GM19025 (cell line): ENCODE measurements around the gene CSNK1G3.

Experiments used
- ATAC-seq: cut with Tn5 transposase; IDR thresholded peaks from one replicate; pipeline ENCODE4 v1.9.1; 2021; ENCODE audit warnings: mild to moderate bottlenecking, low read depth, moderate library complexity; ENCODE audit not compliant: unreplicated experiment

The CSNK1G3 gene

DNA sequence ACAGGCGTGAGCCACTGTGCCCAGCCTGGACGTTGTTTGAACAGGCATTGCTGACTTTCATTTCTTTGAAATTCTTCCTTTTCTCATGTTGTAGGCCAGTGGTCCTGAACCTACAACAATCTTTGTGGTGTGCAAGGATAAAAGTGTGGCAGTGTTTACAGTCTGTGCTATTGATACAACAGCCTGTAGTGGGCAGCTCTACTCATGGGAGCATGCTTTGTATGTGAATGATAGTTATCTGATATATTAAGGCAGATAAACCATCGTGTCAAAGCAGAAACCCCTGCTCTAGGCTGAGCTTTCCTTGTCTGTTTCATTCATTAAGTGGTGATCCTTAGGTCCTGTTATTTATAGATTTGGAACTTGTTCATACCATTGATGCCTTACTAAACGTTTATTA, 42.6 kb downstream of the CSNK1G3 start:
- no peak for ATAC-seq

- ATAC-seq, result no peak
Observed at GRCh38 chr5:123557907-123558306, 45.9 kb downstream of the CSNK1G3 start.

GRCh38 chr5:123558762-123559433, 46.9 kb downstream of the CSNK1G3 start:
- no peak for ATAC-seq

GRCh38 chr5:123559434-123559775, 47.4 kb downstream of the CSNK1G3 start:
- ATAC-seq, result no peak

- ATAC-seq, result no peak
Observed at GRCh38 chr5:123561230-123561629, 49.3 kb downstream of the CSNK1G3 start.

GRCh38 chr5:123571927-123572326, 60.0 kb downstream of the CSNK1G3 start:
- ATAC-seq, result no peak

DNA sequence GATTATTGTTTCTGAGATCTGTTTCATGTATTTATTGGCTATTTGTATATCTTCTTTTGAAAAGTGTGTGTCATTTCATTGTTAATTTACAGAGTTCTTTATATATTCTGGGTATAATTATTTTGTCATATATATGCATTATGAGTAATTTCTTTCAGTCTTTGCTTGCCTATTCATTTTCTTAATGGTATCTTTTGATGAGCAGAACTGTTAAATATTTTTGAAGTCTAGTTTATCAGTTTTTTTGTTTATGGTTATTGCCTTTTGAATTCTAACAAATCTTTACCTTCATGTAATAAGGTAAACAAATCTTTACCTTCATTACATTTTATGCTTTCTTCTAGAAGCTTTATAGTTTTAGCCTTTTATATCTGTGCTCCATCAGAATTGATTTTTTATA, 66.4 kb downstream of the CSNK1G3 start:
- ATAC-seq, result no peak

DNA sequence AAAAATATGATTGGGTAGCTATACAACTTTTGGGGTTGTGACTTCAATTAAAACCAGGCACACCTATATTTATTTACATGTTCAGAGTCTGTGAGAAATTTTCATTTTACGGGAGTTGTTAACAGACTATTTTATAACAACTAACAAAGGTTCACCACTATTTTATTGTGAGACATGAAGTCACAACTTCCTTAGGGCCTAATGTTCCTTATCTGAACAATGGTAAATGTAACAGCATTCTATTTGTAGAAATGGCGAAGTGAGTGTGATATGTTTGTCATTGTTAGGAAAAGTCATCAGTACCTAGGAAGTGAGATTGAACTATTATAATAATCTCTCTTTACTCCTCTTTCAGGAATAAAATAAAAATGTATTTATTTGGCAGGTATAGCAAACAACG, 67.4 kb downstream of the CSNK1G3 start:
- ATAC-seq, result no peak

DNA sequence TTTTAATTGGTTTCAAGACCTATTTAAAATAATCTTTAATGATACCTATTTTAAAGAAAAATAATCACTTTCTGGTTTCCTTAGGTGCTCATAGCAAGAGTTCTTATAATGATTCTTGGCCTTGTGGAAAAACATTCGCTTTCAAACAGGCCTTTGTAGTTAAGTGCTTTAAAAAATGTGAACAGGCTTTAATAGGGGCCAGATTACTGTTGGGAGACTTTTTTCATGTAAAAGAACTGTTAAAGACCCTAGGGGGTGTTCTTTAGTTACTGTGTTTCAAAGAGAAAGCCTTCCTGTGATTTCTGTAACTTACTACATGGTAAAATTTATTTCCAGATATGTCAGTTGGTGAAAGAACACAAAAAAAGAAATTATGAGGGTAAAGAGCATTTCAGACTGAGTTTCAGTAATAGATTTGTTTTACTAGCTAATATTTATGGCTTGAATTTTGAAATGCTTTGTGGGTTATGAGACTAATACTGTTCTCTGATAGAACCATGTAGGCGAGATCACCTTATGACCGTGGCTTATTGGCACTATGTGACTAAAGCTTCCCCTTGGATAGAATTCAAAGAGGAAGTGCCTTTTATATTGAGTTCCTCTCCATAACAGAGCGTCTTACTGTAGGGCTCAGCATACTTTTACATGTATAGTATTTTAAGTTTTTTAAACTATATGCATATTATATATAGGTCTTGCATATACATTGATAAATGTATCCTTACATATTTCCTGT, 70.7 kb downstream of the CSNK1G3 start:
- no peak for ATAC-seq

DNA sequence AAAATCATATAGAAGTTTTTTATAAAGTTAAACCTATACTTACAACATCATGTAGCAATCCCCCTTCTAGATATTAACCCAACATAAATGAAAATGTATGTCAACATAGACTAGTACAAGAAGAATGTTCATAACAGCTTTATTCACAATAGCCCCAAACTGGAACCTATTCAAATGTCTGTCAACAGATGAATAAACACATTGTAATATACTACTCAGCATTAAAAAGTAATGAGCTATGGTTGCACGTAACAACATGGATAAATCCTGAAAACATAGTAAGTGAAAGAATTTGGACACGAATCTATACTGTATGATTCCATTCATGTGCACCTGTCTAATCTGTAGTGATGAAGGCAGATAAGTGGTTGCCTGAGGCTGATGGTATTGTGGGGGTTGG, 73.9 kb downstream of the CSNK1G3 start:
- ATAC-seq, result no peak

DNA sequence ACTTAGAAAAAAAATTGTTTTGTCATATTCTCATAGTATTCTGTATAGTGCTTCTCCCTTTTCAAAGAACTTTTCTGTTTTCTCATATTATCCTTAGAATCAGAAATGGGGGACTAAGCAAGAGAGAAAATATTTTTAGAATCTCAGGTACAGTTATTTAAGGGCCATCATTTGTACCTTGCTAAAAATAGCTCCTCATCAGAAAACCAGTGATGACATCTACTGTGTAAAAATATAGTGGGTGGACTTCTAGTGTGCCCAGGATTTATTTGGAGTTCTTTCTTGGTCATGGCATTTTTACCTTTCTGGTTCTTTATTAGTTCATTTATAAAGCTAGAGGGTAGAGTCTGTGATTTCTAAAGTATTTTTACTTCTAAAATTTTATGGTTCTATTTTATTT, 82.5 kb downstream of the CSNK1G3 start:
- no peak for ATAC-seq

DNA sequence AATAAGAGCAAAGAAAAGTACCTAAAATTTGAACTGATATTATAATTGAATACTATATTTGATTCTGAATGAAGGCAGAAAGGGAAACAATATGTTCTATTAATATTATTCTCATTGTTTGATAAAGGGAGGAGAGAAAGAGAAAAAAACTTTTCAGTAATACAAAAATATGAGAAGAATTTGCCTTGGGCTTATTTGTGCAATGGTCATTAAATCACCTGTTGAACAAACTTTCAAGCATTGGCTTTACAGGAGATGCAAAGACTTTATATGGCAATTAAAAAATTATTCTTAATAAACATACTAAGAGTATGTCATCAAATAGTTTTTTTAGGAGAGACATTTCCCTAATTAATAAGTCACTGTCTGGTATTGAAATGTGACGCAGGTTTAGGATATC, 85.0 kb downstream of the CSNK1G3 start:
- ATAC-seq, result no peak

- ATAC-seq, result no peak
Observed at GRCh38 chr5:123598028-123598689, 86.2 kb downstream of the CSNK1G3 start.

GRCh38 chr5:123599171-123599570, 87.2 kb downstream of the CSNK1G3 start:
- ATAC-seq, result no peak

DNA sequence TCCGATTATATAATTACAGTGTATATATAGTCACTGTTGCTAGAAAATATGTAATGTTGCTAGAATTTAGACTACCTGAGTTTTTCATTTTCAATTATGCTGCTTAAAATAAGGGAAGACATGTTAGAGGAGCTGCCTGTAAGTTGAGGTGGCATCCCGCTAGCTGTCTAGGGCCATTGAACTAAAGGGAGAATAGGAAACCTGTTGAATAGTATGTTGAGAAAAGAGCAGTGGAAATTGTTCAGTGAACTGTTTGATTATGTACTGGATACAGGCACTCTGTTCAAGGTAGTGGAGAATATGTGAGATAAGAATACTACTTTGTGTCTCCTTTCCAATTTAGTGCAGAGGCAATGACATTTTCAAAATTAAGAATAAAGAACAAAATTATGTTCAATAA, 89.6 kb downstream of the CSNK1G3 start:
- ATAC-seq, result no peak

DNA sequence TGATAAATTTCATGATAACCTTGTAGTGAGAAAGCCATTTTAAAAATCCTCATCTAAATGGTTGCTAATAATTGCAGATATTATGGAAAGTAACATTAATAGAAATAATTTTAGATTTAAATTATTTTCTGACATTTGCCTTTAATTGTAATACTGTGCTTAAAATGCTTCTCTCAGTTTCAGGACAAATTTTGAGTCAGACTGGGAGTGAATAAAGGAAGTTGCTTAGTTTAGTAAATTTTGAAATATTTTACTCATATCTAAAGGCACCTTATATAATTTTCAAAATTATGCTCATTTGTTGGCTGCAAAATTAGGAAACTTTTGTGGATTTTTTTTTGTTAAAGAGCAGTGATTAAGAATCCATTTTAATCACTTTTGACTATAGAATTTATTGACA, 93.8 kb downstream of the CSNK1G3 start:
- peak; percentile 63 for ATAC-seq

- ATAC-seq, result no peak
Observed at GRCh38 chr5:123610209-123610608, 98.2 kb downstream of the CSNK1G3 start.

DNA sequence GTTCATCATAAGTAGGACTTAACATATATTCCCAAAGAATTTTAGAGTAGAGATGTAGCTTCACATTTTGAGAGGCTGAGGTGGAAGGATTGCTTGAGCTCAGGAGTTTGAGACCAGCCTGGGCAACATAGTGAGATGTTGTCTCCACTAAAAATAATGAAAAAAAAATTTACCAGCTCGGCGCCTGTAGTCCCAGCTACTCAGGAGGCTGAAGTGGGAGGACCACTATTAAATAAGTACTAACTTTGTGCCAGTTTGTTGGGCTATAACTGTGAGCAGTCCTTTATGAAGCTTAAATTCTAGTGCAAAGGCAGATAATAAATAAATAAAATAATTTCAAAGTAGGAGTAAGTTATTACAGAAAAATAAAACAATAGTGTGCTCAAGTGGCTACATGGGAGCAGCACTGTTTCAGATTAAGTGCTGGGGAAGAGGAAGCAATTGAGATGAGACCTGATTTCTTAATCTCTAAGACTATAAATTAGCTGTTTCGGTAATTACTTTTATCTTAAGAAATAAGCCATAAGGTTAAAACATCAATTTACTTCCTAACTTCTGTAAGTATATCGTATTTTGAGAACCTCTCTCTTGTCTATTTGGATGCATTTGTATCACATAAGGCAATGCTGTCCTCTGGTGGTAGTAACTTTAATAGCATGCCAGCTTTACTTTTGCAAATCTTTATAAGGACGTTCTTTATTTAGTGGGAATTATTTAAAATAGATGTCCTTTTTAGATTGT, 98.9 kb downstream of the CSNK1G3 start:
- ATAC-seq, result no peak

GRCh38 chr5:123611406-123611709, 99.4 kb downstream of the CSNK1G3 start:
- no peak for ATAC-seq

- ATAC-seq, result no peak
Observed at GRCh38 chr5:123617561-123617960, 105.6 kb downstream of the CSNK1G3 start.

DNA sequence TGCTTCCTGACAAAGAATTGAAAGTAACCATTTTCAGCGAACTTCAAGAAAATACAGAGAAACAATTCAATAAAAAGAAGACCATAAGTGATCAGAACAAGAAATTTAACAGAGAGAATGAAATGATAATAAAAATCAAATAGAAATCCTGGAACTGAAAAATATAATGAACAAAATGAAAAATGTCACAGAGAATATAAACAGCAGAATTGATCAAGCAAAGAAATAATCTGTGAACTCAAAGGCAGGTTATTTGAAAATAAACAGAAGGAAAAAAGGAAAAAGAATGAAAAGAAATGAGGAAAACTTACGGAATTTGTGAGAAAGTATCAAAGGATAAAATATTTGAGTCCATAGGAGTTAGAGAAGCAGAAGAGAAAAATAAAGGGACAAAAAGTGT, 114.1 kb downstream of the CSNK1G3 start:
- ATAC-seq, result no peak
